ENCODE measurements around the gene CYP2A6.

The CYP2A6 gene

DNA sequence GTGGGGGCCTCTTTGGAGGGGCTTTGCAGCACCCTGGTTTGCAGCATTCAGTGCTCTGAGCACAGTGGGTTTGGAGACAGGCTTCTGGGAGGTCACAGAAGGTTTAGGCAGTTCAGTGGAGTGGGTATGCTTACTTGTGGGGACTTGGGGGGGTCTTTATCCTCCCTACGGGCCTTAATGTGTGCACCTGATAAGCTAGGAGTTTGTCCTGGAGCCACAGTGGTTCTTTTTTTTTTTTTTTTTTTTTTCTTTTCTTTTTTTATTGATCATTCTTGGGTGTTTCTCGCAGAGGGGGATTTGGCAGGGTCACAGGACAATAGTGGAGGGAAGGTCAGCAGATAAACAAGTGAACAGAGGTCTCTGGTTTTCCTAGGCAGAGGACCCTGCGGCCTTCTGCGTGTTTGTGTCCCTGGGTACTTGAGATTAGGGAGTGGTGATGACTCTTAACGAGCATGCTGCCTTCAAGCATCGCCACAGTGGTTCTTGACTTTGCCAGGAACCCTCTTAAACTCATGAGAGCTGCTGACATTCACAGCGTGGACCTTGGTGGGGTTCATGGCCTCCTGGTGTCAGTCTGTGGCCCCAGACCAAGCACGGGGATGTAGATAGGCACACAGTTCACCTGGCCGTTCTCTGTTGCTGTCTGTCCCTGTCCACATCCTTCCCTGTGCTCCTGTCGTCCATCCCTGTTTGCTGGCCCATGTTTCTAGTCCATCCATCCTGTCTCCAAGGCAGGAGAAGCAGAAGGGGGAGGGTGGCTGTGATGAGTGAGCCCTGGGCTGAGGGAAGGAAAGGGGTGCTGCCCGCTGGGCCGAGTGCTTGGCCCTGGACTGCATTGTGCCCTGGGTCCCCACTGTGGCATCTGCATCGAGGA is 48.6 kb downstream of the CYP2A6 start:
- no peak for DNase-seq

- DNase-seq: no peak
Measured at GRCh38 chr19:40800997-40801377, 49.3 kb downstream of the CYP2A6 start.

GRCh38 chr19:40800339-40800996 is 49.8 kb downstream of the CYP2A6 start:
- no peak for DNase-seq

DNA sequence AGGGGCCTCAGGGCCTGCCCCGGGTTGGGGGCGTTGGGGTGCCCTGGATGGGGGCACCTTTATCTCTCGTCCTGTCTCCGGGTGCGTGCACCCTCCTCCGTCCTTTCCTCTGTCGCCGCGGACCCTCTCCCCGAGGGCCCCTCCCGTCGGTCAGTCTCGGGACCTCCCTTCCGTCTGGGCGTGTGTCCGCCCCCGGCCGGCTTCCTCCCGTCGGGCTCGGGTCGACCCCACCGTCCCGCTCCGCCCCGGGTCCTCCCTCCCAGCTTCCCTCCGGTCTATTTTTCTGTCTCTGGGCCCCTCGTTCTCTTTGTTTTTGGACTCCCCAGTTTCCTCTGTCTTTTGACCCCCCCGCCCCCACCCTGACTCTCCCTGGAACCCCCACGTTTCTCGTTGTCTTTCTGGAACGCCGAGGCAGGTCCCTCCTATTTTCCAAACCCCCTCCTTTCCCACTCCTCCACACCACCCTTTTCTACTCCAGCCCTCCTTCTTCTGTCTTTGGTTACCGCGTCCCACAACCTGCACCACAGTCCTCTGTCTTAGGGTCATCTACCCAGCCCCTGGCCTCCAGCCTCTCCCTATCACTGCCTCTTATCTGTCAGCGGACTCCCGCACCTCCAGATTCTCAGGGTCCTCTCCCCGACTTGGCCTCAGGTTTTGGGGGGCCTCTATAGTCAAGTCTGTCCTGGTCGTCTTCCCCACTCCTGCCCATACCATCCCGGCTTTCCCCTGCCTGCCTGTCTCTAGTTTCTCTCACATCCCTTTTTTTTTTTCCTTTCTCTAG is 50.5 kb downstream of the CYP2A6 start:
- DNase-seq: peak; percentile 43 to 84 (median 72)

DNA sequence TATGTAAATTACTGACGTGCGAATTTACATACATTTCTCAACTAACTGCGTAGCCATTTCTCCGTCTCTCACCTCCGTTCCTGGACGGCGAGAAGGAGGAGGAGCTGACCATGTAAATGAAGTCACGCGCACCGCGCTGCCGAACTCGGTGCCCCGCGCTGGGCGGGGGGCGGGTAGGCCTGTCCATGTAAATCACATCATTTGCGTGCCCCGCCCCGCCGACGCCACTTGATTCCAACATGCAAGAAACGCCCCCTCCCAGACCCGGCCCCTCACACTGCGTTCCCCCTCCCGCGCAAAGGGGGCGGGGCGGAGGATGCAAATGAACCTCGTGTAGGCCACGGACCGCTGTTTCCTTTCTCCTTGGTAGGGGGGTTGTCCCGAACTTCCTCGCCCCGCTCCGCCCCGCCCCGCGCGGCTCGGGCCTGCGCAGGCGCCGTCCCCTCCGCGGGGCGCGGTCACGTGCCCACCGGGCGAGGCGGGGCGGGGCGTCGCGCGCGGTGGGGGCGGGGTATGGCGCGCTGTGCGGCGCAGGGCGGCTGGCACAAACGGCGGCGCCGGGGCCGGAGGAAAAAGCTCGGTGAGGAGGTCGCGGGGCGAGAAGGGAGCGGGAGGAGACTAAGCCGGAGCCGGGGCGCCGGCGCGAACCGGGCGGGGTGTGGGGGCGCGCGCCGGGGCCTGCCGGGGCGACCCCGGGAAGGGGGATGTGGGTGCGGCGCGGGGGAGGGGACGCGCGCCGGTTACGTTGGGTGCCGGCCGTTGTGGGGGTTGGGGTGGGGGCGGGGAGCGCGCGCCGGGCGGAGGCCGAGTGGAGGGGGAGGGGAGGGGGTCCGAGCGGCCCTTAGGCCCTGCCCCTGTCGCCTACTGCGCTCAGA is 51.3 kb downstream of the CYP2A6 start, which contains the start of gene EGLN2:
EGLN2 (plus strand) TSS at position 509 of the 875 bp plus-strand sequence. CDS start 1,382 bp downstream, outside the sequence.
- peak; percentile 100 for DNase-seq

DNA sequence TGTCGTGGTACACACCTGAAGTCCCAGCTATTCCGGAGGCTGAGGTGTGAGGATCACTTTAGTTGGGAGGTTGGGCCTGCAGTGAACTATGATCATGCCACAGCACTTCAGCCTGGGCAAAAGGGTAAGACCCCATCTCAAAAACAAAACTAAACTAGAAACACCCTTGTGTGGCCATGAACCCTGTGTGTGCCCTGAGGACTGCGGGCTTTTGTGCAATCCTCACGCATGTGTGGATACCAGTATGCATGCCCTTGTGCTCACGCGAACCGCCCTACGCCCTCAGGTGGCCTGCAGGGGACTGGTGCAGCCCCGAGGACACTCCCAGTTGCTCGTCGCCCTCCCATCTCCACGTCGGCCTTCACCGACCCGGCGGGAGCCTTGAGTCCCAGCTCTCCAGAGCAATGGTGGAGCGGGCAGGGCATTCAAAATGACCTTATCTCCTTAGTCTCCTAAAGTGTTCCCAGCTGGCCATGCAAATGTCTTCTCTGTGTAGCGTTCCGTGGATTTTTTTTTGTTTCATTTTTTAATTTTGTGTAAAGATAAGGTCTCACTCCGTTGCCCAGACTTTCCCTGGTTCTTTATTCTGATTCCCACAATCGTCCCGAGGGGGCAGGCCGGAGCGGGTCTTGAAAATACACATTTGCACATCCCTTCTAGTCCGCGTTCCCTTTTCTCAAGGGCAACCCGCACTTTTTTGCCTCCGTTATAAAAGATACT is 52.1 kb downstream of the CYP2A6 start:
- DNase-seq: peak; percentile 75 to 88 (median 82)

GRCh38 chr19:40797166-40797962 is 52.9 kb downstream of the CYP2A6 start:
- no peak for DNase-seq
